GM03348 (cell line): ENCODE measurements around the gene CCDC196.

ENCODE experiments used
- DNase-seq: peaks from one replicate; pipeline ENCODE4 v3.0.0; 2012; ENCODE audit warnings: low spot score

Gene CCDC196, protein sequence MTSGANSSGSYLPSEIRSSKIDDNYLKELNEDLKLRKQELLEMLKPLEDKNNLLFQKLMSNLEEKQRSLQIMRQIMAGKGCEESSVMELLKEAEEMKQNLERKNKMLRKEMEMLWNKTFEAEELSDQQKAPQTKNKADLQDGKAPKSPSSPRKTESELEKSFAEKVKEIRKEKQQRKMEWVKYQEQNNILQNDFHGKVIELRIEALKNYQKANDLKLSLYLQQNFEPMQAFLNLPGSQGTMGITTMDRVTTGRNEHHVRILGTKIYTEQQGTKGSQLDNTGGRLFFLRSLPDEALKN

DNA sequence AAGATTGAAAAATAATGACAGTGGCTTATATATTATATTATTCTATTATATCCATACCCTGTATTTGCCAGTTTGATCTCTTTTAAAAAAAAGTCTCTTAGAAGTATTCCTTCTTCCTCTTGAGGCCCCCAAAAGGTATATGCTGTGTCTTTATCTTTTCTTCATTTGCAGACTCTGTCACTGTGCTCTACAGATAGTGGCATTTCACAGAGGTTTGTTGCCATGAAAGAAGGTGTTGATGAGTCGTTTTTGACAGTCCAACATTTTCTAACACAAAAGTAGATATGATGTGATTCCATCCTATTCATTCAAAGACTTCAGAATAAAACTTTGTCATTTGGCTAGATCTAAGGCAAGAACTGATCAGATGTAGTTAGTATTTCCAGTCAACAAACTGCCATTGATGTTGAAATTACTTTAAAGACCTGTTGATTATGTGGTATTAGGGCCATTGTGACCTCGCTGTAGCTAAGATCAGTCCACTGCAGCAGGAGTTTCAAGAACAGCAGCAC is at the start of gene CCDC196:
Gene CCDC196 (plus strand): TSS at position 462 of the 512 bp plus-strand sequence. CDS start 132 bp downstream, outside the sequence.
- DNase-seq = no peak

DNA sequence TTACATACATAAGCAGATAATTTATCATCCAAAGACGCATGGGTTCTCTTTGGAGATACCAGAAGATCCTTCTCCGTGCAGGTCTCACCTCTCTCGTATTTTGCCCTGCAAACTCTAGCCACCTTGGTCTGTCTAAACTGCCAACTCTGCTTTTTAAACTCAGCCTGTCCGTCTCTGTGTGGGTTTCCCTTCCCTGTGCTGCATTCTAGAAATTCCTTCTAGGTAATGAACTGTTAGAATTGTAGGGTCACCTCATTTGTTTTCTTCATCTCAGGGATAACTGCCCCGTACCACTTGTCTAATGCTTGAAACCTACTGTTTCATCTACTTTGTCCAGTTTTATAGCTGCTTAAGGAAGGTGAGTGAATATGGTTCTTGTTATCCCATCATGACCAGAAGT is 45.4 kb upstream of the CCDC196 start:
- DNase-seq = no peak

DNA sequence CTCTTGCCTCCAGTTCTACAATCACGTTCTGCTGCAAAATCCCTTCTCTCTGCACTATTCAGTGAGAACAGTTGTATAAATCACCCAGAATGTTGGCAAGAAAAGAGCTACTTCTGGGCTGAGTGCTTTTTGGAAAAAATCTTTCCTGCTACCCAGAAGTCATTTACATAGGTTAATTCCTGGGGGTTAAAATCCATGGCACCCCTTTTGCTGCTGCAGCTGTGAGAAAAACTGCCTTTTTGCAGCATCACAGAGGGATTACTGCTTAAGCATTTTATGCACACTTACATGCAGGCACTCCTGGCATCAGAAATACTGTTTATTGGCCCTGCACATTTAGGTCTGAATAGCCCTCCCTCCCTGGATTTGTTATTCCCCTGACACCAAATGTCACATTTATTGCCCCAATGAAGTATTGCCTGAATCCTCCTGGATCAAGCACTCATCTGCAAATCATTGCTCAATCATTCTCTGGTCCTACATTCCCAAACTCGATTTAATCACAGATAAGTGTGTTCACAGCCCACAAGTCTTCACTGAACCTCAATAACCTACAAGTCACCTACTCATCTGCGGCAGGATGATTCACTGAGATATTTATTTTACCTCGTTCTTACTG is 43.1 kb upstream of the CCDC196 start:
- no peak for DNase-seq

DNA sequence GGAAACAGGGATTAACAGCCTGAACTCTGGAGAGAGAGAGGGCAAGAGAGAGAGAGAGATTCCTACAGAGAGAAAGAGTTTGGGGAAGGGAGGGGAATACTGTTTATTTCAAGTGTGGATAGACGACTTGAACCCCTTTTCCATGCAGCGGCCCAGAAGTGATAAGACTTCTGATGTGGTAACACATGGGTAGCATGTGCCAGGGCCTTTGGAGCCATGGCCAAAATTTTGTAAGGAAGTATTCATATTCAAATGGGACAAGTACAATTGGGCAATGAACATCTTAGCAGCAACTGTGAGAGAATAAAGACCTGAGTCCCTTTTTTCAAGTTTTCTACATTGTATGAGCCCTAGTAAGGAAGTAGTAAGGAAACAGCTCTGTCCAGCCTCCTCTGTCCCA is 42.4 kb upstream of the CCDC196 start:
- DNase-seq = no peak

DNA sequence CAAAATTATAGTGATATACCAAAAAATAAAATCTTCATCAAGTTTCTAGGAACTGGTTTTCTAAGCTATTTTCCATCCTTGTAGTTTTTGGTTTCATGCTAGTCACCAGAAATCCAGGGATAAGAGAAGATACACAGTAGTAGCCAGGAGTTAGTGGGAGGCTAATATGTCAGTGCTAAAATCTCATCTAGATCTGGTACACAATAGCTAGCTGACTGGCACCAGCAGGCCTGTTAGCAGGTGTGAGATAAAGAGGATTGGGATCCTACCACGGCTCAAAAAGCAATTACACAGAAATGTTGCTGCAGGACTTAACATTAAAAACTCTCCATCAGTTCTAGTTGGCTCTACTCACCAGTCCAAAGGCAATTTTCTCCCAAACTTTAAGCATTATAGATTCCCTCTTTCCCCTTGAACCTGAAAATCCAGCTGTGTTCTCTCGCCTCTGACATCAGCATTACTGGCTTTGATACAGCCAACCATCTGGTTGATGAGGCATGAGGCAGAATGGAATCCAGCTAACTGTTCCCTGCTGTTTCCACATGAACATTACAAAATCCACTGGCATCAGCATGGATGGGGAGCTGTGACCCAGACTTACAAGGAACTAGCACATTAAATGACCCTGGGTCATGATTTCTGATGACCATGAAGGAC is 41.8 kb upstream of the CCDC196 start:
- no peak for DNase-seq

DNA sequence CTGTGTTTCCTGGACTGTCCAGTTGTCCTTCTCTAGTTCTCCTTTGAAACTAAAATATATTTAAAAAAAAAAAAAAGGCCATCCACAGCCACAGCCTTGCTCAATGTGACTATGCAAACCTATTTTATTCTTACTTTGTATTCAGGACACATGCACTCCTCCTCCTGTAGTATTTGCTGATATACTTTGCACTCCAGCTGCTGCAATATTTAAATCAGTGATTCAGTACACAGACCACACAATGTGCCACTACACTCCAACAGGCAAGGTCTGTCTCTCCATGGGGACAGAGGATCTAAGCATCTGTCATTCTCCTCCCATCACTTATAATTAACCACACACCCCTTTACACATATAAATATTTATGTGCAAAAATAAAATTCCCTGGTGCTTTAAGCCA is 40.2 kb upstream of the CCDC196 start:
- no peak for DNase-seq

DNA sequence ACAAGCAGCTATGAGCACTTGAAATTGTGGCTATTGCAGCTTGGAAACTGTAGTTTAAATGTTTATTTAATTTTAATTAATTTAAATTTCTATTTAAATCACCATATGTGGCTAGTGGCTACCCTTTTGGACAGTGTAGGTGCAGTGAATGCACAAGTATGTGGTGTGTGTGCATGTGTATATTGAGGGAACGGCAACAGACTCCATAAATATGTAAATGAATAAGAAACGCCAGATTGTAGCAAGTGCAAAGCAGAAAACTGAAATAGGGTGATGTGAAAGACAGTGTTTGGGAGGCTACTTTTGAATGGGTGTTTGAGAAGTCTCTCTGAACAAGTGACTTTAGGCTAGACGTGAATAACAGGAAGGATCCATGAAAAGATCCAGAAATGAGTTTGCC is 32.7 kb upstream of the CCDC196 start:
- DNase-seq = no peak

DNA sequence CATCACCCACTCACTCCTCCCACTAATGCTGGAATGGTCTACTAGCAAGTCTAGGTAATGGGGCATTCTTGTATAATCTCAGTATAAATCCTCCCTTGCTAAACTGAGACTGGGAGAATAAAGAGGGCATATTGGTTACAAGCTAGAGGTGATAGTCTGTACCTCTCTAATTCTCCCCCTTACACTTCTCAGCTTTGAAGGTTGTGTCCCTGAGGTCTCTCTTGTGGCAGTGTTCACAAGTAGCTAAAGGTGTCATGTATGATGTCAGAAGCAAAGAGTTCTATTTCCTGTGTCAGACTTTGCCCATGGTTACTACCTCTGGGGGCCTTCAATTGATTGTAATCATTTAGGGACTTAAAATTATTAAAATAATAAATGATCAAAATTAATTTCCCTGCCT is 26.6 kb upstream of the CCDC196 start:
- no peak for DNase-seq

DNA sequence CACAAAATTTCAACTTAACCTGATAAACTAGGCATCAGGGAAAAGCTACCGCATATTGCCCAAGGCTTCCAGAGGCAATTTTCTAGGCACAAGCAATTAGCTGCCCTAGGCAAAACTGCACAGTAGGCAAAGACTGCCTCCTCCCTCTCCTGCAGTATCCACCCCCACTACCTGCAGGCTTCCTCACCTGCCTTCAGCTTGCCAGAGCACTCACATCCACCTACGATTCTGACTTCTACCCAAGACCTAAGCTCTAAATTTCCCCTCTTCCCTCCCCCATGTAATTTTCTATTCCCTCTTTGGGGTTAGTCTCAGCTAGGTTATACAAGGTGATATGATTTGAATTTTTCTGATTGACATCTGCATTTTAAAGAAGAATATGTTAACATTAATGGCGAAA is 21.9 kb upstream of the CCDC196 start:
- DNase-seq = no peak

DNA sequence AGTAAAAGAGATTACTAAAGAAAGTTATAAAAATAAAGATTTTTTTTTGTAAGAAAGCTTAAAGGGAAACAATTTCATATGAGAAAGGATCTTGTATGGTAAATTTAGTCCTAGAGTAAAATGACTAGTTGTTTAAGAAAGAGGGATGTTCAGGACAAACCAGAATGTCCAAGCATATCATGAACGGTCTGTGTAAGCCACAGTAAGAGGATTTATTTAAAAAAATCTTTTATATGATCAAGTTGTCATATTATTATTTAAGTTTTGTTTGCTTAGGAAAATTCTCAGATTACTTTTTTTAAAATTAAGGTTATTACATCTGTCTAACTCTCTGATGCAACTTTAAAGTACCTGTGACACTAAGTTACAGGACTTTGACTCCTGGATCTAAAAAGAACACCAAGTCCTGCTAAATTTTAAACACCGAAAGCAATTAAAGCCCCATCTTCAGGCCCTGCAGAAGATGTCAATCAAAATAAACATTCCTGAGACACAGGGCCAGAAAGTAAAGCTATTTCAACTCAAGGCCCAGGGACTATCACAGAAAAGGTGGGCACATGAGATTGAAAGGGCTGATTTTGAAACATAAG is 17.3 kb upstream of the CCDC196 start:
- no peak for DNase-seq

DNA sequence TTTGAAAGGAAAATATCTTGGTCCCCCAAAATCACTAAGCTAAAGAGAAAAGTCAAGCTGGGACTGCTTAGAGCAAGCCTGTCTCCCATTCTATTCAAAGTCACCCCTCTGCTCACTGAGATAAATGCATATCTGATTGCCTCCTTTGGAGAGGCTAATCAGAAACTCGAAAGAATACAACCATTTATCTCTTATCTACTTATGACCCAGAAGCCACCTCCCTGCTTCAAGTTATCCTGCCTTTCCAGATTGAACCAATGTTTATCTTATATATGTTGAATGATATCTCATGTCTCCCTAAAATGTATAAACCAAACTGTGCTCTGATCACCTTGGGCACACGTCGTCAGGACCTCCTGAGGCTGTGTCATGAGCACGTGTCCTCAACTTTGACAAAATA is 14.6 kb upstream of the CCDC196 start:
- DNase-seq = no peak

DNA sequence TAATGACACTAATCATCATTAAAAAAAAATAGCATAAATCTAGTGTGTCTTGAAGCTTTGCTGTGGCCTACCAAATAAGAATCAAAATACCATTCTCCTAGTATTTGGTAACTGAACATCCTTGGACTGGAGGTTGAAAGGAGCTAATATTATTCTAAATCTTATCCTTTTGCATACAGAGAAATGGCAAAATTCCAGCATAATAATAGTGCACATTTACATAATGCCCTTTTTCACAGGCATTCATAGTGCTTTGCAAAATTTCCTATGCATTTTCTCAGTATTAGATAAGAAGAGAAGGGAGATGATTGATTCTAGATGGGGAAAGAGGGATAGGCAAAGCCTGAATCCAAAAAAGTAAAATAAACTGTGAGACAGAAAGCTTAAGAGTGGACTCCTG is 13.9 kb upstream of the CCDC196 start:
- DNase-seq = no peak

DNA sequence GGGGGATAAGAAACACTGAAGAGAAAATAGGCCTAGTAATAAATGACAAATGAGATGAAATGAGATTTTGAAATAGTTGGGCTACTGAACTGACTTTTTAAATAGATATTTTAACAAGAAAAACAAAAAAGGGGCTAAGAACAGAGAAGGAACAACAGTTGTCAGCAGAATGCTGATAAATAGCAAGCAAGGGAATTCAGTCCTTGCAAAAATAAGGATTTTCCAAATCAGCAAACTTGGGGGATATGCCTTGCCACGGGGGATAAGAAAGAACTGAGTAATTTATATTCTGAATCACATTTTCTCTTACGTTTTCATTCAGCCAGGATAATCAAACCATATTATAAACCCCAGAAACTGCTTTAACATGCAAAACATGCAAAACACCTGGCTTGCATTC is 12.9 kb upstream of the CCDC196 start:
- DNase-seq = no peak

DNA sequence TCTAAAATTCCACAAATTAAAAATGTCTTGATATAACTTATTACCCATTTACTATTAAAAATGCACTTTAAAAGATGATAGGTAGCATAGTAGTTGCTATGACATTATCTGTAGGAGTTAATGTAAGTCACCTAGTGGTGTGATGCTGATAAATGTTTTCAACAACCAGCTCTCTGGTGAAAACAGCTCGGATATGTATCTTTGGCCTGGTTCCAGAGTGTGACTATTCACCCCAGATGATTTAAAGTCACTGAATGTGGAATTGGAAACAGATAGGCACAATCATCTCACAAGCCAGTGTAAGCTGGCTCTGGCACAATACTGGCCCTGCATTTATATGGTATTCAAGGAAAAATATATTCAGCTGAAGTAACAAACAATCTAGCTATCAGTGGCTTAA is 9.2 kb upstream of the CCDC196 start:
- DNase-seq = no peak

DNA sequence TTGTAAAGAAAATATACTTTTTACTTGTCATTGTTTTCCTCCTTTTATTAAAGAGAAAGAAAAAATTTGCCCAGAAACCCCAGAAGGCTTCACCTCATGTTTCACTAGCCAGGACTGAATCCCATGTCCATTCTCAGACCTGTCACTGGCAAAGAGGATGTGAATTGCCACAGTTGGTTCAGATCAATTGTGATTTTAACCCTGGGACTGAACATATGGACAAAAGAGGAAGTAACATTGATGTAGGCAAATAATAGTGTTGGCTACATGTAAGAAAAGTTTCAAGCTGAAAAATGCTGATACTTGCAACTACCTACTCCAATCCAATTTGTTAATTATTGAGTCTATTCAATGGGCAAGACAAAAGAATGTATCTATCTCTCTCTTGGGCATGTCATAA is 8.6 kb upstream of the CCDC196 start:
- no peak for DNase-seq

DNA sequence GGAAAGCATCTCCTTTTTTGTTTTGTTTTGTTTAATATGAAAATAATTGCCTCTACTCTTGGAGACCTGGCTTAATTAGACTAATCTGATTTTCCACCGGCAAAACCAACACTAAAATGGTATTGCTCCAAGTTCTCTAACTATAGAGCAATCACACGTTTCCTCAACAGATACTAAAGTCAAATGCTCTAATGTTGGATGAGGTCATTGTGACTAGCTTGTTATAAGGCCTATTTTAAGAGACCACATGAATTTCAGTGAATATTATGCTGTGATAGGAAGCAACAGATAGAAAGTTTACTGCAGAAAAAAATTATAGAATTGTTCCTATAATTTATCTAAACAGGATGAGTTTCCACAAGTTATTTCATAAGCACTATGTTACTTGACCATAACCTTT is 3.3 kb upstream of the CCDC196 start:
- no peak for DNase-seq

DNA sequence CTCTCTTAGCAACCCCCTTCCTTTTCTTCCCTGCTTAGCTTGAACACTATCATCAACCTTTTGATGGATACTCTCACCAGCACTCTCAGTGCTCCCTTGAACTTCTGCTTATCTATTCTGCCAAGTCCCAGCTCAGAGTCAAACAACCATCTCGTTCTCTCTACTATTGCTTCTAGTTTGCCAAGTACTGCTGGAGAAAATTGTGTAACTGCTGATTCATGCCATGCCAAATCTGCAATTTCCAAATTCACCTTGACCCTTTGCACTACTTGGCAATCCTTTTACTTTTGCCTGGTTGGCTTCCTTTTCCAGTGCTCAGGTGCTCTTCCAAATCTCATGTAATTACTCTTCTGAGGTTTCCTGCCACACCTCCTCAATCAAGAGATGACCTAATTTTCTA is 2.8 kb upstream of the CCDC196 start:
- DNase-seq = no peak

DNA sequence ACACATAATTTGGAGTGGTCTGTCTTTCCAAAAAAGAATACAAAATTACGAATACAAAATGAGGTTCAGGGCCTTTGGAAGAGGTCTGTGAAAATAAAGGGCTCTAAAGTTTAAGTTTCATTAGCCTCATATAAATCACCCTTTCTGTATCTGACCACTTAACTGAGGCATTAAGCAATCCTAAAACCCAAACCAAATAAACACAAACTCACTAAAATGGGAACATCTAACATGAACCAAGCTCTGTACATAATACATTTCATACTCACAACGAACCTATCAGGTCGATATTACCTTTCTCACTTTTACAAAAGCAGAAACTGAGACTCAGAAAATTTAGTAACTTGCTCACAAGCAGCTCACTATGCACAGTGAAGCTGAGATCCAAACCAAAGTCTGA is 1.1 kb upstream of the CCDC196 start:
- DNase-seq = no peak

DNA sequence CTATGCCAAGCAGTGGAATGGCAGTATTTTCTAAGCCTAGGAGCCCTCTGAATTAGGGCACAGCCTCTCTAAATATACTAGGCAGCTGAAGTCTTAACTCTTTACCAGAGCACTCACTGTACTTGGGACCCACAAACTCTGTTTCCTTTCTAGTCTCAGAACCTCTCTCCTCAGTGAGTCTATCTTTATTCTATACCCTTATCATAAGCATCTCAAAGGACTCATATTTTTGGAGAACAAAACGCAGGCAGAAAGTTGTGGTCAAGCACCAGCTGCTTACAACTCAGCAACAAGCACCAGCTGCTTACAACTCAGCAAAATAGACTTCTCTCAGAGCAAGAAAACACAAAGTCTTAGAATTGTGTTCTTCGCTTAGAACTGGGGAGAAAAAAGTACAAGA is 993 bp downstream of the CCDC196 start:
- no peak for DNase-seq

DNA sequence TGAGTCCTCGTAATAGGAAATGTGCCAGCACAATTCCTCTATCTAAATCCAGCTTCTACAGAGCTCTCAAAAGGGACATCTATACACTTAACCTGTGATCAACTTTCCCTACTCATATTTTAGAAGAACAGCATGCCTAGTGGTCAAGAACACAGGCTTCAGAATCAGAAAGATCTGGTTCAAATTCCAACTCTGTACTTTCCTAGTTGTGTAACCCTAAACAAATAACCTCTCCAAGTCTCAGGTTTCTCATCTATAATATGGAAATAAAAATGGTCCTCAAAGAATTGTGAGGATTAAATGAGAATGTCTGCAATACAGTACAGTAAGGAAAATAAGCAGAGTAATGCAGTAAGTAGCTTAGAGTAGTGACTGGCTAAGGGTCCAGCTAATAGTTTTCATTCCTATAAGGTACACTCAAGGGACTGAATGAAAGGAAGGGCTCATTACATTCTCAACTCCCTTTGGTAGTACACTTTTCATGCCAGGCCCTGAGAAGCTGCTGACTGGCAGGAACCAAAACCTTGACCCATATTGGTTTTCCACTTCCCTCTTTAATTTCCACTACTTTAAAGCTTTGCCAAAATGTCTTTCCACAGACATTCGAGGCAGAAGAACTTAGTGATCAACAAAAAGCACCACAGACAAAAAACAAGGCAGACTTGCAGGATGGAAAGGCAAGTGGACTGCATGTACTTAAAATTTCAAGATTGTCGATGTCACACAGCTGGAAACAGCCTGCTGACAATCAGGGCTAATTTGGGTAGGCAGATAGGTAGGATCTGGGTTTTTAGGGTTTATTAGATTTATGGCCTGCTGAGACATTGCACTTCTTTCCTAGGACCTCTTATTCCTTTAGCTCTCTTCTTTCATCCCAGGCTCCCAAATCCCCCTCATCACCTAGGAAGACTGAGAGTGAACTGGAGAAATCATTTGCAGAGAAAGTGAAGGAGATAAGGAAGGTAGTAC is 4.3 kb downstream of the CCDC196 start:
- DNase-seq = no peak

DNA sequence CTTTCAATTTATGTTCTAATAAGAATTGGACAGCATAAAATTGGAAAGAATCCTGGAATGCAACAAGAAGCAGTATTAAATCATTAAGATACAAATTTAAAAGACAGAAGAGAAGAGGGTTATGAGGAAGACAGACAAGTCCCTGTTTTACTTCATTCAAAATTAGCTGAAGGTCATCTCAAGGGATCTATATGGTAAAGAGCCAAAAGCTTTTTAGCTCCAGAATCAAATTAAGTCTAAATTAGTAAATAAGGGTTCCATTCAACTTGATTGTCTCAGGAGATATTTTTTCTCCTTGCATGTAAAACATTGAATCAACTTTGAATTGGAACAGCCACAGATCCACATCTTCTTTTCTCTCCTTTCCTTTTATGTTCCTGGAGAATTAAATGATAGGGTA is 7.6 kb downstream of the CCDC196 start:
- DNase-seq = no peak
